ENCODE results near the gene DOCK10. TPM values are rescaled to one million over a fixed set of nuclear protein-coding genes. Genes with fewer than 3 reads are reported as not detected.

DOCK10 gene
- total RNA-seq = 66.9 TPM
- polyA plus RNA-seq = 16.2 TPM
- long read RNA-seq, donor 1, partial matches to known transcripts = 5 of 5 reads
- long read RNA-seq, donor 1, other reads (novel, unspliced or antisense) = 0 of 5 reads
- long read RNA-seq, donor 2, partial matches to known transcripts = 22 of 24 reads
- long read RNA-seq, donor 2, other reads (novel, unspliced or antisense) = 0 of 24 reads
- long read RNA-seq, donor 3, full-length matches to known transcripts = 4 of 4 reads
- long read RNA-seq, donor 3, partial matches to known transcripts = 0 of 4 reads
- long read RNA-seq, donor 3, other reads (novel, unspliced or antisense) = 0 of 4 reads
- long read RNA-seq, donor 4 = 0 reads
- long read RNA-seq, donor 5, partial matches to known transcripts = 0 of 3 reads
- long read RNA-seq, donor 5, other reads (novel, unspliced or antisense) = 0 of 3 reads
- long read RNA-seq, donor 6, full-length matches to known transcripts = 2 of 14 reads
- long read RNA-seq, donor 6, partial matches to known transcripts = 12 of 14 reads
- long read RNA-seq, donor 6, other reads (novel, unspliced or antisense) = 0 of 14 reads
- long read RNA-seq, donor 7, full-length matches to known transcripts = 2 of 2 reads
- long read RNA-seq, donor 7, partial matches to known transcripts = 0 of 2 reads
- long read RNA-seq, donor 7, other reads (novel, unspliced or antisense) = 0 of 2 reads
- long read RNA-seq, donor 8, partial matches to known transcripts = 8 of 9 reads
- long read RNA-seq, donor 8, other reads (novel, unspliced or antisense) = 0 of 9 reads
- long read RNA-seq, donor 9, partial matches to known transcripts = 15 of 15 reads
- long read RNA-seq, donor 9, other reads (novel, unspliced or antisense) = 0 of 15 reads
- long read RNA-seq, donor 10, partial matches to known transcripts = 13 of 14 reads
- long read RNA-seq, donor 10, other reads (novel, unspliced or antisense) = 0 of 14 reads

GRCh38 chr2:225041851-225042799 is at the start of gene DOCK10:
TSS of gene DOCK10 (minus strand) at chr2:225042468. CDS start at chr2:225042374, 94 bp downstream.
- Histone ChIP-seq H3K4me1 (ENCODE audit: control insufficient read depth in 2 of 2, insufficient read depth in 2 of 2, low read length in 2 of 2) (peaks cover 12 to 18% of the 10 kb centered on the region in 2 donors), H3K36me3 (ENCODE audit: control insufficient read depth in 2 of 2, insufficient read depth in 2 of 2, low read length in 1 of 2) (no peaks in the 10 kb centered on the region), H3K9me3 (ENCODE audit: control insufficient read depth in 2 of 2, insufficient read depth in 1 of 2, low read length in 1 of 2) (no peaks in the 10 kb centered on the region), H3K4me3 (ENCODE audit: low read length in 2 of 2) (peak within 1 kb of the TSS; percentile 68 to 70), H3K27ac (ENCODE audit: low read depth in 1 of 2, low read length in 1 of 2) (peak within 1 kb of the TSS; percentile 68 to 77), H3K27me3 (ENCODE audit: control insufficient read depth in 2 of 2, insufficient read depth in 1 of 2, low read length in 1 of 2) (peaks cover 2 to 4% of the 10 kb centered on the region in 2 donors)
- DNase-seq (ENCODE audit: low read depth in 6 of 9, low spot score in 9 of 9) = peak in 6 of 9 donors; percentile 24 to 68 (median 42)
- whole genome bisulfite sequencing = under 1% methylated on average over 113 of the region's 113 CpGs

GRCh38 chr2:225091336-225091735 is 49.1 kb upstream of the DOCK10 start:
- no peaks in the 10 kb centered on the region for H3K4me1 ChIP-seq (ENCODE audit: control insufficient read depth in 2 of 2, insufficient read depth in 2 of 2, low read length in 2 of 2)
- DNase-seq (ENCODE audit: low read depth in 6 of 9, low spot score in 9 of 9) = no peak
- H3K4me3 ChIP-seq (ENCODE audit: low read length in 2 of 2) = no peak overlapping the region
- H3K27ac ChIP-seq (ENCODE audit: low read depth in 1 of 2, low read length in 1 of 2) = no peak overlapping the region
- 99% methylated on average over 2 of the region's 2 CpGs for WGBS
- no peaks in the 10 kb centered on the region for H3K9me3 ChIP-seq (ENCODE audit: control insufficient read depth in 2 of 2, insufficient read depth in 1 of 2, low read length in 1 of 2)
- no peaks in the 10 kb centered on the region for H3K36me3 ChIP-seq (ENCODE audit: control insufficient read depth in 2 of 2, insufficient read depth in 2 of 2, low read length in 1 of 2)
- H3K27me3 ChIP-seq (ENCODE audit: control insufficient read depth in 2 of 2, insufficient read depth in 1 of 2, low read length in 1 of 2) = no peaks in the 10 kb centered on the region

GRCh38 chr2:225090746-225091145 is 48.5 kb upstream of the DOCK10 start:
- H3K27me3 ChIP-seq (ENCODE audit: control insufficient read depth in 2 of 2, insufficient read depth in 1 of 2, low read length in 1 of 2) = no peaks in the 10 kb centered on the region
- H3K27ac ChIP-seq (ENCODE audit: low read depth in 1 of 2, low read length in 1 of 2) = no peak overlapping the region
- H3K4me3 ChIP-seq (ENCODE audit: low read length in 2 of 2) = no peak overlapping the region
- H3K9me3 ChIP-seq (ENCODE audit: control insufficient read depth in 2 of 2, insufficient read depth in 1 of 2, low read length in 1 of 2) = no peaks in the 10 kb centered on the region
- H3K36me3 ChIP-seq (ENCODE audit: control insufficient read depth in 2 of 2, insufficient read depth in 2 of 2, low read length in 1 of 2) = no peaks in the 10 kb centered on the region
- no peaks in the 10 kb centered on the region for H3K4me1 ChIP-seq (ENCODE audit: control insufficient read depth in 2 of 2, insufficient read depth in 2 of 2, low read length in 2 of 2)
- 89% methylated on average over 3 of the region's 3 CpGs for WGBS
- no peak for DNase-seq (ENCODE audit: low read depth in 6 of 9, low spot score in 9 of 9)

GRCh38 chr2:225086915-225087314 is 44.6 kb upstream of the DOCK10 start:
- Histone ChIP-seq H3K9me3 (ENCODE audit: control insufficient read depth in 2 of 2, insufficient read depth in 1 of 2, low read length in 1 of 2) (no peaks in the 10 kb centered on the region), H3K4me1 (ENCODE audit: control insufficient read depth in 2 of 2, insufficient read depth in 2 of 2, low read length in 2 of 2) (no peaks in the 10 kb centered on the region), H3K27me3 (ENCODE audit: control insufficient read depth in 2 of 2, insufficient read depth in 1 of 2, low read length in 1 of 2) (no peaks in the 10 kb centered on the region), H3K4me3 (ENCODE audit: low read length in 2 of 2) (no peak overlapping the region), H3K27ac (ENCODE audit: low read depth in 1 of 2, low read length in 1 of 2) (no peak overlapping the region), H3K36me3 (ENCODE audit: control insufficient read depth in 2 of 2, insufficient read depth in 2 of 2, low read length in 1 of 2) (no peaks in the 10 kb centered on the region)
- WGBS = 72% methylated on average over 5 of the region's 5 CpGs
- no peak for DNase-seq (ENCODE audit: low read depth in 6 of 9, low spot score in 9 of 9)

GRCh38 chr2:225086439-225086838 is 44.2 kb upstream of the DOCK10 start:
- DNase-seq (ENCODE audit: low read depth in 6 of 9, low spot score in 9 of 9) = no peak
- H3K4me1 ChIP-seq (ENCODE audit: control insufficient read depth in 2 of 2, insufficient read depth in 2 of 2, low read length in 2 of 2) = no peaks in the 10 kb centered on the region
- no peaks in the 10 kb centered on the region for H3K36me3 ChIP-seq (ENCODE audit: control insufficient read depth in 2 of 2, insufficient read depth in 2 of 2, low read length in 1 of 2)
- H3K27me3 ChIP-seq (ENCODE audit: control insufficient read depth in 2 of 2, insufficient read depth in 1 of 2, low read length in 1 of 2) = no peaks in the 10 kb centered on the region
- no peaks in the 10 kb centered on the region for H3K9me3 ChIP-seq (ENCODE audit: control insufficient read depth in 2 of 2, insufficient read depth in 1 of 2, low read length in 1 of 2)
- H3K4me3 ChIP-seq (ENCODE audit: low read length in 2 of 2) = no peak overlapping the region
- no peak overlapping the region for H3K27ac ChIP-seq (ENCODE audit: low read depth in 1 of 2, low read length in 1 of 2)
- 95% methylated on average over 4 of the region's 4 CpGs for WGBS

GRCh38 chr2:225083276-225083675 is 41.0 kb upstream of the DOCK10 start:
- H3K9me3 ChIP-seq (ENCODE audit: control insufficient read depth in 2 of 2, insufficient read depth in 1 of 2, low read length in 1 of 2) = no peaks in the 10 kb centered on the region
- no peaks in the 10 kb centered on the region for H3K27me3 ChIP-seq (ENCODE audit: control insufficient read depth in 2 of 2, insufficient read depth in 1 of 2, low read length in 1 of 2)
- H3K27ac ChIP-seq (ENCODE audit: low read depth in 1 of 2, low read length in 1 of 2) = no peak overlapping the region
- no peaks in the 10 kb centered on the region for H3K4me1 ChIP-seq (ENCODE audit: control insufficient read depth in 2 of 2, insufficient read depth in 2 of 2, low read length in 2 of 2)
- no peak overlapping the region for H3K4me3 ChIP-seq (ENCODE audit: low read length in 2 of 2)
- DNase-seq (ENCODE audit: low read depth in 6 of 9, low spot score in 9 of 9) = no peak
- H3K36me3 ChIP-seq (ENCODE audit: control insufficient read depth in 2 of 2, insufficient read depth in 2 of 2, low read length in 1 of 2) = no peaks in the 10 kb centered on the region
- WGBS = 95% methylated on average over 3 of the region's 3 CpGs

- Histone ChIP-seq H3K27me3 (ENCODE audit: control insufficient read depth in 2 of 2, insufficient read depth in 1 of 2, low read length in 1 of 2) (no peaks in the 10 kb centered on the region), H3K4me1 (ENCODE audit: control insufficient read depth in 2 of 2, insufficient read depth in 2 of 2, low read length in 2 of 2) (no peaks in the 10 kb centered on the region), H3K4me3 (ENCODE audit: low read length in 2 of 2) (no peak overlapping the region), H3K36me3 (ENCODE audit: control insufficient read depth in 2 of 2, insufficient read depth in 2 of 2, low read length in 1 of 2) (no peaks in the 10 kb centered on the region), H3K27ac (ENCODE audit: low read depth in 1 of 2, low read length in 1 of 2) (no peak overlapping the region), H3K9me3 (ENCODE audit: control insufficient read depth in 2 of 2, insufficient read depth in 1 of 2, low read length in 1 of 2) (no peaks in the 10 kb centered on the region)
- no peak for DNase-seq (ENCODE audit: low read depth in 6 of 9, low spot score in 9 of 9)
Measured at GRCh38 chr2:225076125-225076524, 33.9 kb upstream of the DOCK10 start.

GRCh38 chr2:225074919-225075681 is 32.8 kb upstream of the DOCK10 start:
- no peak overlapping the region for H3K4me3 ChIP-seq (ENCODE audit: low read length in 2 of 2)
- H3K4me1 ChIP-seq (ENCODE audit: control insufficient read depth in 2 of 2, insufficient read depth in 2 of 2, low read length in 2 of 2) = no peaks in the 10 kb centered on the region
- H3K27me3 ChIP-seq (ENCODE audit: control insufficient read depth in 2 of 2, insufficient read depth in 1 of 2, low read length in 1 of 2) = no peaks in the 10 kb centered on the region
- WGBS = 81% methylated on average over 1 of the region's 1 CpG
- DNase-seq (ENCODE audit: low read depth in 6 of 9, low spot score in 9 of 9) = no peak
- H3K36me3 ChIP-seq (ENCODE audit: control insufficient read depth in 2 of 2, insufficient read depth in 2 of 2, low read length in 1 of 2) = no peaks in the 10 kb centered on the region
- no peaks in the 10 kb centered on the region for H3K9me3 ChIP-seq (ENCODE audit: control insufficient read depth in 2 of 2, insufficient read depth in 1 of 2, low read length in 1 of 2)
- H3K27ac ChIP-seq (ENCODE audit: low read depth in 1 of 2, low read length in 1 of 2) = no peak overlapping the region

Data from thymus (tissue), 14 donors.